Suprapubic skin (tissue), 4 donors: ENCODE results near the gene PRRX1. TPM values are rescaled to one million over a fixed set of nuclear protein-coding genes. Genes with fewer than 3 reads are reported as not detected.

ENCODE experiments used
- DNase-seq, 2 donors: peaks; one replicate each; pipeline ENCODE4 v3.0.0-alpha.2; 2019; ENCODE audit warnings: low spot score in 2 of 2
- H3K27ac ChIP-seq: fragments of 200-600 bp; sonication (generic); one replicate; pipeline ENCODE4 v1.5.1; 2019
- H3K27me3 ChIP-seq: fragments of 200-600 bp; sonication (generic); one replicate; pipeline ENCODE4 v1.5.1; 2019
- H3K36me3 ChIP-seq: fragments of 200-600 bp; sonication (generic); one replicate; pipeline ENCODE4 v1.5.1; 2019
- H3K4me1 ChIP-seq: fragments of 200-600 bp; sonication (generic); one replicate; pipeline ENCODE4 v1.5.1; 2019
- H3K4me3 ChIP-seq: fragments of 200-600 bp; sonication (generic); one replicate; pipeline ENCODE4 v1.5.1; 2019; ENCODE audit warnings: mild to moderate bottlenecking
- H3K9me3 ChIP-seq: fragments of 200-600 bp; sonication (generic); one replicate; pipeline ENCODE4 v1.5.1; 2019
- EP300 ChIP-seq: sonication (generic); formaldehyde crosslinking; IDR thresholded peaks from one replicate; pipeline ENCODE4 v1.6.1; 2017; ENCODE audit warnings: antibody characterized with exemption
- POLR2A ChIP-seq, 2 donors: fragments of 450-650 bp; IDR thresholded peaks; one replicate each; pipeline ENCODE4 v1.6.1; 2017; ENCODE audit warnings: antibody characterized with exemption in 2 of 2, mild to moderate bottlenecking in 2 of 2, moderate library complexity in 2 of 2
- POLR2AphosphoS5 ChIP-seq, 3 donors: sonication (generic); formaldehyde crosslinking; IDR thresholded peaks; one replicate each; pipeline ENCODE4 v1.6.1; 2017; ENCODE audit warnings: antibody characterized with exemption in 3 of 3
- WGBS: methylation state at CpG from one replicate; pipeline ENCODE4 v1.1.5; 2018; 5-methylcytosine and 5-hydroxymethylcytosine counted together
- total RNA-seq, 4 donors: library from RNA; depleted of rRNA; stranded (reverse); fragments of >200 nt; gene quantifications; one replicate each; pipeline ENCODE4 v1.1.0, GENCODE V29; 2016
- TF ChIP-seq, protein P1 (sequence below), 2 donors: fragments of 200-600 bp in 1 of 2; fragments of 450-650 bp in 1 of 2; sonication (generic) in 1 of 2; IDR thresholded peaks; one replicate each; pipeline ENCODE4 v1.5.1; 2016 to 2019; ENCODE audit warnings: antibody characterized with exemption in 2 of 2, mild to moderate bottlenecking in 1 of 2, moderate library complexity in 1 of 2

The PRRX1 gene
- total RNA-seq, 4 donors from 2014 or later = 14.7 to 32.5 (median 23.5) TPM

DNA sequence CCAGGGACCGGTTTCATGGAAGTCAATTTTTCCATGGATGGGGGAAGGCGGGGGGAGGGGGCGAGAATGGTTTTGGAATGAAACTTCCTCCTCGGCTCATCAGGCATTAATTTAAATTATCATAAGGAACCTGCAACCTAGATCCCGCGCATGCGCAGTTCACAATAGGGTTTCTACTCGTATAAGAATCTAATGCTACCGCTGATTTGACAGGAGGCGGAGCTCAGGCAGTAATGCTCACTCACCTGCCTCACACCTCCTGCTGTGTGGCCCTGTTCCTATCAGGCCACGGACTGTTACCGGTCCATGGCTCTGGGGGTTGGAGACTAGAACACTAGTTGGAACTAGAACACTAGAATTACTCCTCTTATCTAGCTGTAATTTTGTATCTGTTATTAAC is 38.0 kb downstream of the PRRX1 start:
- WGBS = 64% methylated on average over 12 of the region's 12 CpGs
- no peaks in the 10 kb centered on the region for H3K36me3 ChIP-seq
- TF ChIP-seq POLR2A (IDR thresholded peaks at IDR 0.05) (no peak), EP300 (no peak), POLR2AphosphoS5 (IDR thresholded peaks at IDR 0.05) (no peak)
- TF ChIP-seq, protein P1, sequence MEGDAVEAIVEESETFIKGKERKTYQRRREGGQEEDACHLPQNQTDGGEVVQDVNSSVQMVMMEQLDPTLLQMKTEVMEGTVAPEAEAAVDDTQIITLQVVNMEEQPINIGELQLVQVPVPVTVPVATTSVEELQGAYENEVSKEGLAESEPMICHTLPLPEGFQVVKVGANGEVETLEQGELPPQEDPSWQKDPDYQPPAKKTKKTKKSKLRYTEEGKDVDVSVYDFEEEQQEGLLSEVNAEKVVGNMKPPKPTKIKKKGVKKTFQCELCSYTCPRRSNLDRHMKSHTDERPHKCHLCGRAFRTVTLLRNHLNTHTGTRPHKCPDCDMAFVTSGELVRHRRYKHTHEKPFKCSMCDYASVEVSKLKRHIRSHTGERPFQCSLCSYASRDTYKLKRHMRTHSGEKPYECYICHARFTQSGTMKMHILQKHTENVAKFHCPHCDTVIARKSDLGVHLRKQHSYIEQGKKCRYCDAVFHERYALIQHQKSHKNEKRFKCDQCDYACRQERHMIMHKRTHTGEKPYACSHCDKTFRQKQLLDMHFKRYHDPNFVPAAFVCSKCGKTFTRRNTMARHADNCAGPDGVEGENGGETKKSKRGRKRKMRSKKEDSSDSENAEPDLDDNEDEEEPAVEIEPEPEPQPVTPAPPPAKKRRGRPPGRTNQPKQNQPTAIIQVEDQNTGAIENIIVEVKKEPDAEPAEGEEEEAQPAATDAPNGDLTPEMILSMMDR (IDR thresholded peaks at IDR 0.05) = no peak
- no peak overlapping the region for H3K27ac ChIP-seq
- H3K4me3 ChIP-seq = no peak overlapping the region
- H3K4me1 ChIP-seq = peaks cover 39% of the 10 kb centered on the region
- no peak for DNase-seq
- H3K27me3 ChIP-seq = no peaks in the 10 kb centered on the region
- H3K9me3 ChIP-seq = no peaks in the 10 kb centered on the region

DNA sequence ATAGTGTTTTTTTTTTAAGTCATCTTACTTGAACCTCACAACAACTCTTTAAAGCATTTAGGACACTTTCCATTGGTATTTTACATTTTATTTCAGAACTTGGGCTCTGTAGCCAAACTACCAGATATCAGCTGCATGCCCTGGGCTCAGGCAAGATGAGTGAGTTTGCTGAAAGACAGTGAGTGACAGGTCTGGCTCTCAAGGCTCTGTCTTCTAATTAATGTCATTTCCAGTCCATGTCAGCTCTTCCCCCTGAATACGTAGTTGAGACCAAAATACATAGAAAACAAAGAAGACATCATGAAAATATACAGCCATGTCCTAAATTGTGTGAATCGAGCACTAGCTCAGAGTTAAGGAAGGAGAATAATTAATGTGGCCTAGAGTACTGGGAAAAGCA is 39.7 kb downstream of the PRRX1 start:
- H3K4me3 ChIP-seq = no peak overlapping the region
- no peaks in the 10 kb centered on the region for H3K36me3 ChIP-seq
- H3K27ac ChIP-seq = no peak overlapping the region
- no peaks in the 10 kb centered on the region for H3K27me3 ChIP-seq
- H3K4me1 ChIP-seq = peaks cover 45% of the 10 kb centered on the region
- TF ChIP-seq, protein P1 (IDR thresholded peaks at IDR 0.05) = no peak
- TF ChIP-seq POLR2A (IDR thresholded peaks at IDR 0.05) = no peak
- no peak for TF ChIP-seq POLR2AphosphoS5 (IDR thresholded peaks at IDR 0.05)
- TF ChIP-seq EP300 = no peak
- DNase-seq = no peak
- WGBS = 86% methylated on average over 2 of the region's 2 CpGs
- no peaks in the 10 kb centered on the region for H3K9me3 ChIP-seq

DNA sequence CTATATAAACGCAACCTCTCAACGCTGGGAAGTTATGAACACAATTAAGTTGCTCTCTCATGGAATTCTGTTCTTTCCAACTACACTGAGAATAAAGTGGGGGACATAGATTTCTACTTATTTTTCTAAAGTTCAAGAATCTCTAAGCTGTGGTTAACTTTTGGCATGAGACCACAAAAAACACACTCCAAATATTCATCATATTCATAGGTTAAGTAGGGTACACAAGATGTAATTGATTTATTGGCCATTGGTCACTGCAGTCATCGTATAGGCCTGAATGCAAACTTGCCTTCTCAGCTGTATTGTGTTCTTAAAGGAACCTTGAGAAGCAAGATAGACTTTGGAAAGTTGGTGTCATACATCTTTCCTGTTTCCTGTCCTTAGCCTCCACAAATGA is 40.3 kb downstream of the PRRX1 start:
- Histone ChIP-seq H3K4me1 (peaks cover 45% of the 10 kb centered on the region), H3K27me3 (no peaks in the 10 kb centered on the region), H3K9me3 (no peaks in the 10 kb centered on the region), H3K36me3 (no peaks in the 10 kb centered on the region), H3K4me3 (no peak overlapping the region), H3K27ac (no peak overlapping the region)
- TF ChIP-seq EP300 = no peak
- no peak for TF ChIP-seq POLR2AphosphoS5 (IDR thresholded peaks at IDR 0.05)
- TF ChIP-seq, protein P1 (IDR thresholded peaks at IDR 0.05) = no peak
- no peak for TF ChIP-seq POLR2A (IDR thresholded peaks at IDR 0.05)
- DNase-seq = no peak
- 94% methylated on average over 3 of the region's 3 CpGs for WGBS

DNA sequence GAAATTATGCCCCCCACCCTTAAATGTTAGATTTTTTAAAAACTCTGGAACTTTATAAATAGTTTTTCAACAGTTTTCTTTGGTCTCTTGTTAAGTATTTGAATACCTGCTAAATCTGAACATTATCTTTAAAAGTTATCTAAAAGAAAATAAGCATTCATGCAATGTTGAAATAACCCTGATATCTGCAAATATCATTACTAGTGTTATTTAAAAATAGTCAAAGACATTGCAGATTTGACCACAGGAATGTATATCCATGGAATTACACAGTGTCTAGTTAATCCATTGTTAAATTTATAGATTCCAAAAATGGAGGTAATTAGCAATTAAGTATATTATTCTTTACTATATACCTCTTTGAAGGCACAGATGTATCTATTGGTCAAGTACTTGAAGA is 42.0 kb downstream of the PRRX1 start:
- Histone ChIP-seq H3K27me3 (no peaks in the 10 kb centered on the region), H3K4me3 (no peak overlapping the region), H3K4me1 (peaks cover 33% of the 10 kb centered on the region), H3K36me3 (no peaks in the 10 kb centered on the region), H3K9me3 (no peaks in the 10 kb centered on the region), H3K27ac (no peak overlapping the region)
- TF ChIP-seq, protein P1 (IDR thresholded peaks at IDR 0.05) = no peak
- TF ChIP-seq POLR2A (IDR thresholded peaks at IDR 0.05) = no peak
- no peak for TF ChIP-seq EP300
- TF ChIP-seq POLR2AphosphoS5 (IDR thresholded peaks at IDR 0.05) = no peak
- no peak for DNase-seq

DNA sequence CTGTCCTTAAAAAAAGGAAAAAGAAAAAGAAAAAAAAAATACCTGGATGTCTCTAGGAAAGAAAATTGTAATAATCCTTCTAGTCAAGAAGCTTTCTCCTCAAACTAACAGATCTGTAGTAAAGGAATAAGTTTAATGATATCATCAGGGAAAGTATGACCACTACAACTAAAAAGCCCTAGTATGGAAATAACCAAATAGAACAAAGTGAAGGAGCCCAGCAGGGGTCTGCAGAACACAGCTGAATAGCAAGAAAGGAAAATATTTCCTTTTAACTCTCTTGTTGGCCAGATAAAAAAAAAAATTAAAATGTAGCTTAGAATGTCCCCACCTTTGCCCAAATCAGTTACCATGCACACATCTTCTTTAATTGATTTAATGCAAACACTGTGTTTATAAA is 43.2 kb downstream of the PRRX1 start:
- Histone ChIP-seq H3K4me1 (peaks cover 27% of the 10 kb centered on the region), H3K36me3 (no peaks in the 10 kb centered on the region), H3K27ac (peak overlapping the region; percentile 11), H3K27me3 (no peaks in the 10 kb centered on the region), H3K4me3 (no peak overlapping the region), H3K9me3 (no peaks in the 10 kb centered on the region)
- DNase-seq = no peak
- TF ChIP-seq EP300 = no peak
- TF ChIP-seq, protein P1 (IDR thresholded peaks at IDR 0.05) = no peak
- TF ChIP-seq POLR2A (IDR thresholded peaks at IDR 0.05) = no peak
- TF ChIP-seq POLR2AphosphoS5 (IDR thresholded peaks at IDR 0.05) = no peak
